A673 (cell line): ENCODE results near the gene CFAP20DC.

Experiments
- EZH2 ChIP-seq: fragments of 200-600 bp; sonication (generic); IDR thresholded peaks from 2 replicates; pipeline ENCODE4 v1.6.1; 2017; ENCODE audit warnings: borderline replicate concordance, low read depth, mild to moderate bottlenecking, mixed read lengths, antibody characterized with exemption, low read length; ENCODE audit not compliant: poor library complexity, severe bottlenecking
- TF ChIP-seq, protein P1 (sequence below): fragments of 300-800, 200-600 bp; sonication (generic); conservative IDR thresholded peaks from 2 replicates; pipeline ENCODE4 v1.5.1; 2017; ENCODE audit warnings: low read depth, mild to moderate bottlenecking, antibody characterized with exemption, low read length, moderate library complexity, mixed read lengths

GRCh38 chr3:58962040-58962651 lies 87.7 kb downstream of the CFAP20DC start:
- TF ChIP-seq, protein P1, sequence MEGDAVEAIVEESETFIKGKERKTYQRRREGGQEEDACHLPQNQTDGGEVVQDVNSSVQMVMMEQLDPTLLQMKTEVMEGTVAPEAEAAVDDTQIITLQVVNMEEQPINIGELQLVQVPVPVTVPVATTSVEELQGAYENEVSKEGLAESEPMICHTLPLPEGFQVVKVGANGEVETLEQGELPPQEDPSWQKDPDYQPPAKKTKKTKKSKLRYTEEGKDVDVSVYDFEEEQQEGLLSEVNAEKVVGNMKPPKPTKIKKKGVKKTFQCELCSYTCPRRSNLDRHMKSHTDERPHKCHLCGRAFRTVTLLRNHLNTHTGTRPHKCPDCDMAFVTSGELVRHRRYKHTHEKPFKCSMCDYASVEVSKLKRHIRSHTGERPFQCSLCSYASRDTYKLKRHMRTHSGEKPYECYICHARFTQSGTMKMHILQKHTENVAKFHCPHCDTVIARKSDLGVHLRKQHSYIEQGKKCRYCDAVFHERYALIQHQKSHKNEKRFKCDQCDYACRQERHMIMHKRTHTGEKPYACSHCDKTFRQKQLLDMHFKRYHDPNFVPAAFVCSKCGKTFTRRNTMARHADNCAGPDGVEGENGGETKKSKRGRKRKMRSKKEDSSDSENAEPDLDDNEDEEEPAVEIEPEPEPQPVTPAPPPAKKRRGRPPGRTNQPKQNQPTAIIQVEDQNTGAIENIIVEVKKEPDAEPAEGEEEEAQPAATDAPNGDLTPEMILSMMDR, result no peak
- TF ChIP-seq EZH2, result no peak
